Fibroblast of lung (primary cell): ENCODE data around the gene PNMA1.

Experiments used
- CTCF ChIP-seq, 2 donors: IDR thresholded peaks in 1 of 2; conservative IDR thresholded peaks in 1 of 2; 1 replicate in 1 of 2; 2 replicates in 1 of 2; pipeline ENCODE4 v1.5.1; 2011 to 2012; ENCODE audit warnings: low read length in 2 of 2, control low read depth in 1 of 2, inconsistent platforms in 1 of 2, low read depth in 1 of 2, mild to moderate bottlenecking in 1 of 2
- EZH2 ChIP-seq: IDR thresholded peaks from 2 replicates; pipeline ENCODE4 v1.5.1; 2012; ENCODE audit warnings: low read length, control low read depth, mild to moderate bottlenecking; ENCODE audit errors: missing control alignments

- no peak for TF ChIP-seq CTCF (conservative IDR thresholded peaks at IDR 0.05 in 1 of 2, IDR thresholded peaks at IDR 0.05 in 1 of 2; ENCODE audit: low read depth in 1 of 2, low read length in 2 of 2)
- TF ChIP-seq EZH2 = no peak
Measured at GRCh38 chr14:73747379-73748211, 33.4 kb upstream of the PNMA1 start.
